HFFc6 (cell line): ENCODE results near the gene CCDC12. TPM values are rescaled to one million over a fixed set of nuclear protein-coding genes. Genes with fewer than 3 reads are reported as not detected.

Experiments
- DNase-seq: peaks from one replicate; pipeline ENCODE4 v3.0.0-alpha.2; 2018
- H3K27ac Mint-ChIP-seq: 2 replicates; pipeline ENCODE4 v1.8.0; 2020; ENCODE audit warnings: mild to moderate bottlenecking, mixed read lengths
- H3K27me3 Mint-ChIP-seq: 2 replicates; pipeline ENCODE4 v1.8.0; 2021; ENCODE audit warnings: mild to moderate bottlenecking, moderate library complexity, mixed read lengths; ENCODE audit not compliant: insufficient read depth
- H3K36me3 Mint-ChIP-seq: 2 replicates; pipeline ENCODE4 v1.8.0; 2021; ENCODE audit warnings: low read depth, mixed read lengths
- H3K4me1 Mint-ChIP-seq: 2 replicates; pipeline ENCODE4 v1.8.0; 2020; ENCODE audit warnings: low read depth, mixed read lengths
- H3K4me3 Mint-ChIP-seq: 2 replicates; pipeline ENCODE4 v1.8.0; 2020; ENCODE audit warnings: mild to moderate bottlenecking, moderate library complexity, mixed read lengths
- H3K9me3 Mint-ChIP-seq: 2 replicates; pipeline ENCODE4 v1.8.0; 2020; ENCODE audit warnings: mild to moderate bottlenecking, mixed read lengths
- CTCF ChIP-seq: fragments of 200-600 bp; sonication (generic); IDR thresholded peaks from 2 replicates; pipeline ENCODE4 v1.5.0; 2021; ENCODE audit warnings: antibody characterized with exemption, mild to moderate bottlenecking
- total RNA-seq, 6 experiments: library from RNA; stranded (reverse); fragmentation: NEBNext Ultra II Directional; extraction: Animal tissue kit (Norgen Biotek cat#: 25700); gene quantifications; 2 replicates in 1 of 6; 3 replicates in 5 of 6; pipeline ENCODE4 v1.2.3, GENCODE V29; 2021

Gene CCDC12
- total RNA-seq, 6 experiments from 2014 or later, result 21.3 to 27.9 (median 27.2) TPM

DNA sequence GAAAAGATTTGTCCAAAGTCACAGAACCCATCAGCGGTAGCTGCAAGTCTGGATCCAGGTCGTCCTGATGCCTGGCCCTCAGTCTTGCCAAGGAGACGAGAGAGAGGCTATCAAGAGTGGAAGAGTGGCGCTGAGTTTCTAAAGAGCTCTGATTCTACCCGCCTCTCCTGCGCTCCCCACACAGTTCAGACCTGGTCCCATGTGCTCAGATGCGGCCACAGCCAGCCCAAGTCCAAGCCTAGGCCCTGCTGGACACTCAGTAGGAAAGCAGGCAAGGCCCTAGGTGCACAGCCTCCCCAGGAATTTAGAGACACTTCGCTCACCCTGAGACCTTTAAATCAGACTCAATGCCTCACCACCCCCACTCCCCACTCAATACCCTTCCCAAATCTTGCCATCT lies 32.4 kb downstream of the CCDC12 start:
- TF ChIP-seq CTCF, result no peak
- DNase-seq, result no peak
- Mint-ChIP-seq H3K27me3 (no peaks in the 10 kb centered on the region; the same call in 1 of the 2 replicates), H3K4me1 (peaks cover 54% of the 10 kb centered on the region), H3K36me3 (peaks cover 20% of the 10 kb centered on the region), H3K9me3 (no peaks in the 10 kb centered on the region), H3K27ac (no peak overlapping the region), H3K4me3 (no peak overlapping the region)

DNA sequence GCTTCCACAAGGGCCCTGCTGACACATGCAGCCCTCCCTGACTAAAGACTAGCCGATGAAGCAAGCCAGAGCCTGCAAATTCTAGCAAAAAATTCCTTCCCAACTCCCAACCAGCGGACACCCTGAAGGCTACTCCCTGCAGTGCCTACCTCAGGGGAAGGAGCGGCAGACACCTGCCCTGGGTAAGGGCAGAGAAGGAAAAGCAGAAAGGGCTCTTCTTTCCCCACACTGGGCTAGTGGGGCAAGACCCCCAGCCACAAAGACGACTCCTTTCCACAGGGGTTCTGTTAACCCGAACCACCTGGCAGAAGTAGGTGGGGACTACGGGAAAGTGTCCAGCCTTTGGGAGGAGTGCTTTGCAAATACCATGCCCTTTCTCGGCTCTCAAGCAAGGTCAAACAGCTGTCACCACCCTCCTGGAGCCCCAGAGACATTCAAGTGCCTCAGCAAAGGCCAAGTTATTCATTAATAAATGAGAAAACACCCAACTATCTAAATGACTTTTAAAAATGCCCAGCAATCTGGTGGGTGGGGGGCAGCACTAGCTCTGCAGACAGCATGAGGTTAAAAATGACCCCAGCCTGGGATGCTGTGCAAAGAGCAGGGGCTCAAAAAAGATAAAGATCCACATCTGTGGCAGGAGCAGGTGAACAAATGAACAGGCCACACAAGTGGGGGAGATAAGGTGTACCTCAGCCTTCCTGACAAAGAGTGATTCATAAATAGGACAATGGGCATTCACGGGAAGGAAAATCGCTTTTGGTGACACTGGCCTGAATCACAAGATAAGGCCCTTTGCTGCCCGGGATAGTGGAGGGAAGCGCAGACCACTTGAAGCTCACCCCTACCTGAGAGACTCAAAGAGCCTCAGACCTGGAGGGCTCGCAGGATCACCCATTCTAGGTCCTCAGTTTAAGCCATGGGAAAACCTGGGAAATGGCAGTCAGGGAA lies 33.0 kb downstream of the CCDC12 start:
- Mint-ChIP-seq H3K27ac (no peak overlapping the region), H3K4me3 (no peak overlapping the region)

GRCh38 chr3:46942481-46943236 lies 33.9 kb downstream of the CCDC12 start:
- Mint-ChIP-seq H3K27me3 (no peaks in the 10 kb centered on the region; the same call in 1 of the 2 replicates), H3K4me1 (peaks cover 45% of the 10 kb centered on the region), H3K27ac (peak overlapping the region; percentile 6; the same call in 1 of the 2 replicates)

More for the DNA sequence above, 33.0 kb downstream of the CCDC12 start:
- no peak for DNase-seq
- no peaks in the 10 kb centered on the region; the same call in 1 of the 2 replicates for H3K27me3 Mint-ChIP-seq
- no peak for TF ChIP-seq CTCF
- peaks cover 20% of the 10 kb centered on the region for H3K36me3 Mint-ChIP-seq
- H3K9me3 Mint-ChIP-seq, result no peaks in the 10 kb centered on the region
- peaks cover 48% of the 10 kb centered on the region for H3K4me1 Mint-ChIP-seq

DNA sequence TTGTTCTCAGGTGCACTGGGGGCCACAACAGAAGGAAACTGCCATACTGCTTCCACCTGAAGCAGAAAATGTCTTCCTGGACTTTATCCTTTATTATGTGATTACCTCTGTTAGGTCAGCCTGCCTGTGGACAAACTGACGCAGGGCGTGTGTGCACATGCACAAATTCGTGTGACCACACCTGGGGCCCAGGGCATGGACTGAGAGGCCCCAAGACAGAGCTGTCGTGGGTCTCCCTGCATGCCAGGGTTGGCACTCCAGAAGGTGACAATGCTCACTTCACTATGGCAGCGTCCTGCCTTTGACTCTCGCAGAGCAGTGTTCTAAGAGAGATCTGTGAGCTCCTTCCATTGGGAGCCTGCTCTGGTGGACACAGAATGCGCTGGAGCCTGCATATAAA lies 34.5 kb downstream of the CCDC12 start:
- DNase-seq, result no peak
- Mint-ChIP-seq H3K4me1 (peaks cover 45% of the 10 kb centered on the region), H3K36me3 (peaks cover 21% of the 10 kb centered on the region), H3K4me3 (no peak overlapping the region), H3K27me3 (no peaks in the 10 kb centered on the region; the same call in 1 of the 2 replicates), H3K27ac (no peak overlapping the region), H3K9me3 (no peaks in the 10 kb centered on the region)
- TF ChIP-seq CTCF, result no peak

More at GRCh38 chr3:46942481-46943236, 33.9 kb downstream of the CCDC12 start:
- Mint-ChIP-seq H3K9me3 (no peaks in the 10 kb centered on the region), H3K4me3 (no peak overlapping the region), H3K36me3 (peaks cover 21% of the 10 kb centered on the region)
- no peak for TF ChIP-seq CTCF
- no peak for DNase-seq

DNA sequence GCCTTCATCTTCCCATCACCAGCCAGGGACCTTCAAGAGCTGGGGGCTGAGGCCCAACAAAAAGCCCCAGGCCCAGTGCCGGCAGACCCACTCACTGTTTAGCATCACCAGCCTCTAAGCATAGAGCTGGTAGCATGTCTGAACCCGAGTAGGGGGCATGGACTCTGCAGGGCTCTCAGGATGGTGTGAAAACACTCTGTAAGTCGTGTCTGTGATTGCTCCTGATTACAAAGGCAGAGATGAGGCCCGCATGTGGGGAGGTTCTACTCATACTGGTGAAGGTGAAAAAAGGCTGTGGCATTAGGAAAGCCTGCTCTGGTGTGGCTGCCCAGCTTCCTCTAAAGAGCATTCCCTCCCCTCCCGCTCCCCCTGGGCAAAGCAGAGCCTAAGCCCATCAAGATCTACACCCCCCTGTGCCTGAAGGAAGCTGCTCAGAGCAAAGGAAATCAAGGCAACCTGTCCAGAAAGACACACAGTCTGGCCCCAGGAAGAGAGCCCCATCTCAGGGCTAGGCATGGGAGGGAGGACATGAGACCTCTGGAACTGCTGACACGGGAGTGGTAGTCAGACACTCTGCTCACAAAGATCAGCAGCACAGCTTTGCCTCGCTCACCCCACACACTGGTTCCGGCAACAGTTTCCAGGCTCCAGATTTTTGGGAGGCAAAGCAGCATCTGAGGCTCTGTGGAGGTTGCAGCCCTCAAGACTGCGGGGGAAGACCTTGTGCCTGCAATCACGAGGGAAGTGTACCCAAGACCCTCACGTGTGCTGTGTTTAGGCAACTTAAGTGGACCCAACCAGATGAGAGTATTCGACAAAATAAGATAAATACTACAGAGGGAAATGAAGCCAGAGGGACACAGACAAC lies 36.7 kb downstream of the CCDC12 start:
- no peaks in the 10 kb centered on the region; the same call in 1 of the 2 replicates for H3K27me3 Mint-ChIP-seq
- no peak for DNase-seq
- H3K4me3 Mint-ChIP-seq, result no peak overlapping the region
- peak overlapping the region; percentile 4; the same call in 1 of the 2 replicates for H3K27ac Mint-ChIP-seq
- no peaks in the 10 kb centered on the region for H3K9me3 Mint-ChIP-seq
- H3K36me3 Mint-ChIP-seq, result peaks cover 20% of the 10 kb centered on the region
- TF ChIP-seq CTCF, result no peak
- H3K4me1 Mint-ChIP-seq, result peaks cover 47% of the 10 kb centered on the region
